ENCODE measurements around the gene OR13C3. TPM values are rescaled to one million over a fixed set of nuclear protein-coding genes. Genes with fewer than 3 reads are reported as not detected.

The OR13C3 gene
- total RNA-seq, 2 donors from 2014 or later, result not detected

Other genes starting within 250 kb of the OR13C3 start
- not detected for gene OR13F1, start 32.6 kb downstream of the OR13C3 start, total RNA-seq
- gene OR13C4, start 9.6 kb downstream of the OR13C3 start, total RNA-seq, result not detected
- not detected for gene OR13C8, start 32.3 kb upstream of the OR13C3 start, total RNA-seq
- not detected for gene OR13C5, start 62.6 kb upstream of the OR13C3 start, total RNA-seq
- not detected for gene OR13C2, start 68.8 kb upstream of the OR13C3 start, total RNA-seq
- not detected for gene OR13C9, start 81.3 kb upstream of the OR13C3 start, total RNA-seq
- not detected for gene OR13D1, start 157.7 kb upstream of the OR13C3 start, total RNA-seq
- gene NIPSNAP3A, start 210.8 kb upstream of the OR13C3 start, total RNA-seq, result 10 to 100 TPM; 15.4 to 20.3 TPM
- 10 to 100 TPM; 15.0 to 15.5 TPM for gene NIPSNAP3B, start 227.3 kb upstream of the OR13C3 start, total RNA-seq